ENCODE data around the gene CEP350.

Gene CEP350

DNA sequence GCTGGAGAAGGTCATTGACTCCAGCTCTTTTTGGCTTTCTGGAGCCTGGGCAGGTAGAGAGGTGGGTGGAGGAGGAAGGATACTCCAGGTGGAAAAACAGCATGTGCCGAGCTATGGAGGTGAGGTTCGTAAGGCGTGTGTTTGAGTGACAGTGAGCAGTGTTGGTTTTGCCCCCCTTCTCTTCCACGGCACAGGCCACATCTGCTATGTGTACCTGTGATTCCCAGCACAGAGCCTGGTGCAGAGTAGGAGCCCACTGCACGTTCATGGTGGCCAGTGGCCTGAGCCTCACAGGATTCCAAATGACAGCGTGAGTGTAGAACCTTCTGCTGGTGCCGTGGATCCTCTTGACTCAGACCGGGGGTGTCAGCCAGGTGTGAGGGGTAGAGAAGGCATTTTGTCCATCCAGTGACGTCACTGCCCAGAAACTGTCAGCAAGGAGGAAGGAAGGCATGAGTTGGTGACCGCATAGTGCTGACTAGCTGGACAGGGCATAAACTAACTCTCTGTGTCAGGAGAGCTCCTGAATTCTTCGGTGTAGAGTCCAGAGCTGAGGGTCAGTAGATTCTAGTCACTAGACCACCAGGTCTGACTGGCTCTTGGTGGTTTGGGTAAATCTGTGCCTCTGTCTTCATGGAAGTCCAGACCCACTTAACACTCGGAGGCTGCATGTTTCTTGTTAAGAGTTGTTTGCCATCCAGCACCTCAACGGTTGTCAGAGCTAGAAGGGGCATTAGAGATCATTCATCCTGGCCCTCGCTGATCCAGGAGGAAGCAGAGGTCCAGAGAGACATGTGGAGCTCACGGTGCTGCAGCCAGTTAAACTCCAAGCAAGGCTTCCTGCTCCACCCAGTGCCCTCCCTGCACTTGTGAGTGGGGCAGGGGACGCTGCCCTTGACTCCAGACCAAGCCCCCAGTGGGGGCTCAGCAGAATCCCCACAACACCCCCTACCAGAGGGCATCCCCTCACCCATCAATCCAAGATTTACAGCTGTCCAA is 203.8 kb downstream of the CEP350 start:
- DNase-seq, result peak; percentile 31 to 51 (median 35)

GRCh38 chr1:180160357-180160756 is 205.7 kb downstream of the CEP350 start:
- DNase-seq, result peak; percentile 14 to 38 (median 35)

GRCh38 chr1:180163041-180163440 is 208.4 kb downstream of the CEP350 start:
- DNase-seq, result peak; percentile 20 to 75 (median 68)

Data from suppressor macrophage treated with lipopolysaccharide for 1 hour (primary cell).